Fibroblast of lung (primary cell): ENCODE data around the gene RAD18. TPM values are rescaled to one million over a fixed set of nuclear protein-coding genes. Genes with fewer than 3 reads are reported as not detected.

Experiments used
- DNase-seq, 2 donors: peaks; one replicate each; pipeline versions ENCODE4 v3.0.0 to v3.0.0-alpha.2; 2010; ENCODE audit warnings: low read depth in 2 of 2
- H2AFZ ChIP-seq: 2 replicates; pipeline ENCODE4 v1.5.1; 2012; ENCODE audit warnings: low read length, control low read depth, inconsistent platforms
- H3K27ac ChIP-seq: 2 replicates; pipeline ENCODE4 v1.5.1; 2011; ENCODE audit warnings: low read length, control low read depth; ENCODE audit not compliant: insufficient read depth
- H3K27me3 ChIP-seq: 2 replicates; pipeline ENCODE4 v1.5.1; 2011; ENCODE audit warnings: mild to moderate bottlenecking, low read length; ENCODE audit not compliant: control insufficient read depth, insufficient read depth
- H3K36me3 ChIP-seq: 2 replicates; pipeline ENCODE4 v1.5.1; 2011; ENCODE audit warnings: low read length; ENCODE audit not compliant: control insufficient read depth, insufficient read depth
- H3K4me1 ChIP-seq: 2 replicates; pipeline ENCODE4 v1.5.1; 2011; ENCODE audit warnings: low read length; ENCODE audit not compliant: control insufficient read depth, insufficient read depth; ENCODE audit errors: extremely low read depth
- H3K4me2 ChIP-seq: 2 replicates; pipeline ENCODE4 v1.5.1; 2011; ENCODE audit warnings: low read length, control low read depth; ENCODE audit not compliant: insufficient read depth; ENCODE audit errors: extremely low read depth
- H3K4me3 ChIP-seq, 4 experiments: fragments of 200-600 bp in 1 of 4; sonication (generic) in 1 of 4; replicated peaks in 1 of 4; 2 replicates each; pipeline ENCODE4 v1.5.1; 2011 to 2016; ENCODE audit warnings: low read length in 4 of 4, low read depth in 3 of 4, mild to moderate bottlenecking in 3 of 4, control low read depth in 2 of 4, inconsistent platforms in 1 of 4, mixed read lengths in 1 of 4; ENCODE audit not compliant: insufficient read depth in 1 of 4; ENCODE audit errors: control extremely low read depth in 1 of 4
- H3K79me2 ChIP-seq: 2 replicates; pipeline ENCODE4 v1.5.1; 2012; ENCODE audit warnings: mild to moderate bottlenecking, low read length, inconsistent platforms; ENCODE audit not compliant: control insufficient read depth, insufficient read depth
- H3K9ac ChIP-seq: 2 replicates; pipeline ENCODE4 v1.5.1; 2011; ENCODE audit warnings: mild to moderate bottlenecking, low read length, control low read depth; ENCODE audit not compliant: insufficient read depth
- H3K9me3 ChIP-seq: 2 replicates; pipeline ENCODE4 v1.5.1; 2012; ENCODE audit warnings: low read depth, low read length; ENCODE audit not compliant: control insufficient read depth, insufficient read depth
- H4K20me1 ChIP-seq: 2 replicates; pipeline ENCODE4 v1.5.1; 2011; ENCODE audit warnings: low read length; ENCODE audit not compliant: control insufficient read depth, insufficient read depth; ENCODE audit errors: extremely low read depth
- CTCF ChIP-seq, 2 donors: IDR thresholded peaks in 1 of 2; conservative IDR thresholded peaks in 1 of 2; 1 replicate in 1 of 2; 2 replicates in 1 of 2; pipeline ENCODE4 v1.5.1; 2011 to 2012; ENCODE audit warnings: low read length in 2 of 2, control low read depth in 1 of 2, inconsistent platforms in 1 of 2, low read depth in 1 of 2, mild to moderate bottlenecking in 1 of 2
- EZH2 ChIP-seq: IDR thresholded peaks from 2 replicates; pipeline ENCODE4 v1.5.1; 2012; ENCODE audit warnings: low read length, control low read depth, mild to moderate bottlenecking; ENCODE audit errors: missing control alignments
- polyA plus RNA-seq, 2 donors: library from polyadenylated mRNA; depleted of rRNA in 1 of 2; stranded (reverse) in 1 of 2; unstranded in 1 of 2; fragments of >200 nt; gene quantifications; 2 replicates each; pipeline ENCODE4 v1.2.1, GENCODE V29; 2011 to 2012; ENCODE audit warnings: missing spikeins in 1 of 2
- total RNA-seq: library from RNA; depleted of rRNA; stranded (reverse); fragments of >200 nt; gene quantifications from 2 replicates; pipeline ENCODE4 v1.2.1, GENCODE V29; 2014

RAD18 gene
- total and polyA plus RNA-seq, 2 donors (not counting 1 experiment from before 2014, with no cell fraction given): 6.1 to 9.9 TPM

GRCh38 chr3:8867646-8868045 is 95.6 kb downstream of the RAD18 start:
- Histone ChIP-seq H3K9ac (no peak overlapping the region), H2AFZ (no peak overlapping the region), H3K27me3 (no peaks in the 10 kb centered on the region), H3K36me3 (no peaks in the 10 kb centered on the region), H3K9me3 (no peaks in the 10 kb centered on the region), H4K20me1 (no peaks in the 10 kb centered on the region), H3K27ac (no peak overlapping the region), H3K4me3 (no peak overlapping the region), H3K4me2 (no peak overlapping the region), H3K4me1 (peaks cover 9% of the 10 kb centered on the region), H3K79me2 (no peaks in the 10 kb centered on the region)
- DNase-seq: no peak
- TF ChIP-seq EZH2: no peak
- no peak for TF ChIP-seq CTCF (conservative IDR thresholded peaks at IDR 0.05 in 1 of 2, IDR thresholded peaks at IDR 0.05 in 1 of 2; ENCODE audit: low read depth in 1 of 2, low read length in 2 of 2)

GRCh38 chr3:8865697-8866096 is 97.6 kb downstream of the RAD18 start:
- Histone ChIP-seq H4K20me1 (no peaks in the 10 kb centered on the region), H3K27me3 (no peaks in the 10 kb centered on the region), H3K9ac (no peak overlapping the region), H3K27ac (no peak overlapping the region), H3K9me3 (no peaks in the 10 kb centered on the region), H3K36me3 (no peaks in the 10 kb centered on the region), H3K4me1 (peaks cover 5% of the 10 kb centered on the region), H3K4me3 (no peak overlapping the region), H3K4me2 (no peak overlapping the region), H2AFZ (no peak overlapping the region), H3K79me2 (no peaks in the 10 kb centered on the region)
- no peak for DNase-seq
- no peak for TF ChIP-seq EZH2
- no peak for TF ChIP-seq CTCF (conservative IDR thresholded peaks at IDR 0.05 in 1 of 2, IDR thresholded peaks at IDR 0.05 in 1 of 2; ENCODE audit: low read depth in 1 of 2, low read length in 2 of 2)

- TF ChIP-seq CTCF (conservative IDR thresholded peaks at IDR 0.05 in 1 of 2, IDR thresholded peaks at IDR 0.05 in 1 of 2; ENCODE audit: low read depth in 1 of 2, low read length in 2 of 2) (no peak), EZH2 (no peak)
- no peak overlapping the region for H2AFZ ChIP-seq
- H3K4me3 ChIP-seq: no peak overlapping the region
- H3K4me2 ChIP-seq: no peak overlapping the region
- H3K36me3 ChIP-seq: no peaks in the 10 kb centered on the region
- H3K27ac ChIP-seq: no peak overlapping the region
- no peaks in the 10 kb centered on the region for H3K27me3 ChIP-seq
- no peaks in the 10 kb centered on the region for H3K9me3 ChIP-seq
- peaks cover 5% of the 10 kb centered on the region for H3K4me1 ChIP-seq
- no peak overlapping the region for H3K9ac ChIP-seq
- no peak for DNase-seq
- no peaks in the 10 kb centered on the region for H3K79me2 ChIP-seq
- H4K20me1 ChIP-seq: no peaks in the 10 kb centered on the region
Measured at GRCh38 chr3:8864402-8865350, 98.6 kb downstream of the RAD18 start.
